ENCODE data around the gene TMEM132D.

GRCh38 chr12:129076441-129077320, 827.1 kb downstream of the TMEM132D start:
- TF ChIP-seq, protein P1, sequence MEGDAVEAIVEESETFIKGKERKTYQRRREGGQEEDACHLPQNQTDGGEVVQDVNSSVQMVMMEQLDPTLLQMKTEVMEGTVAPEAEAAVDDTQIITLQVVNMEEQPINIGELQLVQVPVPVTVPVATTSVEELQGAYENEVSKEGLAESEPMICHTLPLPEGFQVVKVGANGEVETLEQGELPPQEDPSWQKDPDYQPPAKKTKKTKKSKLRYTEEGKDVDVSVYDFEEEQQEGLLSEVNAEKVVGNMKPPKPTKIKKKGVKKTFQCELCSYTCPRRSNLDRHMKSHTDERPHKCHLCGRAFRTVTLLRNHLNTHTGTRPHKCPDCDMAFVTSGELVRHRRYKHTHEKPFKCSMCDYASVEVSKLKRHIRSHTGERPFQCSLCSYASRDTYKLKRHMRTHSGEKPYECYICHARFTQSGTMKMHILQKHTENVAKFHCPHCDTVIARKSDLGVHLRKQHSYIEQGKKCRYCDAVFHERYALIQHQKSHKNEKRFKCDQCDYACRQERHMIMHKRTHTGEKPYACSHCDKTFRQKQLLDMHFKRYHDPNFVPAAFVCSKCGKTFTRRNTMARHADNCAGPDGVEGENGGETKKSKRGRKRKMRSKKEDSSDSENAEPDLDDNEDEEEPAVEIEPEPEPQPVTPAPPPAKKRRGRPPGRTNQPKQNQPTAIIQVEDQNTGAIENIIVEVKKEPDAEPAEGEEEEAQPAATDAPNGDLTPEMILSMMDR (IDR thresholded peaks at IDR 0.05) = no peak
- TF ChIP-seq POLR2A (IDR thresholded peaks at IDR 0.05) (no peak), POLR2AphosphoS5 (IDR thresholded peaks at IDR 0.05; ENCODE audit: insufficient read depth in 1 of 2, low read depth in 1 of 2) (no peak)

Data from vagina (tissue), 2 donors.